GM21576 (cell line): Measurements from ENCODE around the gene MALT1.
A peak's percentile ranks its signal among the peaks of the same experiment; 100 is the strongest.
"Not testable (repeated sequence)": the region's sequence is repeated elsewhere in the genome, so short reads cannot be mapped to it uniquely, and the experiment has no call there.

Experiments used
- ATAC-seq: cut with Tn5 transposase; IDR thresholded peaks from one replicate; pipeline ENCODE4 v1.9.1; 2021; ENCODE audit warnings: mild to moderate bottlenecking, moderate library complexity; ENCODE audit not compliant: unreplicated experiment

Gene MALT1

DNA sequence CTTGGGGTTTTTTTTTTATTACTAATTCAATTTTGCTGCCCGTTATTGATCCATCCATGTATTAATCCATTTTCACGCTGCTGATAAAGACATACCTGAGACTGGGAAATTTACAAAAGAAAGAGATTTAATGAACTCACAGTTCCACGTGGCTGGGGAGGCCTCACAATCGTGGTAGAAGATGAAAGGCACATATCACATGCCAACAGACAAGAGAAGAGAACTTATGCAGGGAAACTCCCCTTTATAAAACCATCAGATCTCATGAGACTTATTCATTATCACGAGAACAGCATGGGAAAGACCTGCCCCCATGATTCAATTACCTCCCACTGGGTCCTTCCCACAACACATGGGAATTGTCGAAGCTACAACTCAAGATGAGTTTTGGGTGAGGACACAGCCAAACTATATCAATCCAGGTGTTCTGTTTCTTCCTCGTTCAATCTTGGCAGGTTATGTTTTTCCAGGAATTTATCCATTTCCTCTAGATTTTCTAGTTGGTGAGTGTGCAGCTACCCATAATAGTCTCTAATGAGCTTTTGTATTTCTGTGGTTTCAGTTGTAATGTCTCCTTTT lies 18.0 kb upstream of the MALT1 start:
- ATAC-seq = not testable (repeated sequence)

DNA sequence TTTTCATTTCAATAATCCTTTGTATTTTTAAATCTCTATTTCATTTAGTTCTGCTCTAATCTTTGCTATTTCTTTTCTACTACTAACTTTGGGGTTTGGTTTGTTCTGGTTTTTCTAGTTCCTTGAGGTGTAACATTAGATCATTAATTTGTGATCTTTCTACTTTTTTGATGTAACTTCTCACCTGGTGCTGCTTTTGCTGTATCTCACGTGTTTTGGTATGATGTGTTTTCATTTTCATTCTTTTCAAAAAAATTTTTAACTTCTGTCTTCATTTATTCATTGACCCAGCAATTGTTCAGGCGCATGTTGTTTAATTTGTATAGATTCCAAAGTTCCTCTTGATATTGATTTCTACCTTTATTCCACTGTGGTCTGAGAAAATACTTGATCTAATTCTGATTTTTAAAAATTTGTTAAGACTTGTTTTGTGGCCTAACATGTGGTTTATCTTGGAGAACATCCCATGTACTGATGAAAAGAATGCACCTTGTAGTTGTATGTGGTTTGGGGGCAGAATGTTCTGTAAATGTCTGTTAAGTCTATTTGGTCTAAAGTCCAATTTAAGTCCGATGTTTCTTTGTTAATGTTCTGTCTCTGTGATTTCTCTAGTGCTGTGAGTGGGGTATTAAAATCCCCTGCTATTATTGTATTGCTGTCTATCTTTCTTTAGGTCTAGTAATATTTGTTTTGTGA lies 17.3 kb upstream of the MALT1 start:
- ATAC-seq = no peak

DNA sequence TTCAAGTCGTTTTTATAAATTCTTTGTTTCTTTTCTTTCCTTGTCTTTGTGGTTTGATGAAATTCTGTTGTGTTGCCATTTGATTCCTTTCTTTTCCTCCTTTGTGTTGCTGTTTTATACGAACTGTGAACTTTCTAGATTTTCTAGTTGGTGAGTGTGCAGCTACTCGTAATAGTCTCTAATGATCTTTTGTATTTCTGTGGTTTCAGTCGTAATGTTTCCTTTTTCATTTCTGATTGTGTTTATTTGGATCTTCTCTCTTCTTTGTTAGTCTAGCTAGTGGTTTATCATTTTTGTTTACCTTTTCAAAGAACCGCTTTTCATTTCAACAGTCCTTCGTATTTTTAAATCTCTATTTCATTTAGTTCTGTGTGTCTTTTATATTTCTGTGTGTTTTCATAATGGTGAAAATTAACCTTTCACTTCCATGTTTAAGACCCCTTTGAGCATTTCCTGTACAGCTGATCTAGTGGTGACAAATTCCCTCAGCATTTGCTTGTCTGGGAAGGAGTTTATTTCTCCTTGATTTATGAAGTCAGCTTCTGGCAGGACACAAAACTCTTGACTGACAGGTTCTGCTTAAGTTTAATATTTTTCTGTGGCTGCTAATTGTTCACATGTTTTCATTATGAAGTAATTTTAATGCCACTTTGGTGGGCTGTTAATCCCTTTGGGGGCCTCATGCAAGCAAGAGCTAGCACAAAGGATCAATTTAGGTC lies 16.2 kb upstream of the MALT1 start:
- no peak for ATAC-seq

DNA sequence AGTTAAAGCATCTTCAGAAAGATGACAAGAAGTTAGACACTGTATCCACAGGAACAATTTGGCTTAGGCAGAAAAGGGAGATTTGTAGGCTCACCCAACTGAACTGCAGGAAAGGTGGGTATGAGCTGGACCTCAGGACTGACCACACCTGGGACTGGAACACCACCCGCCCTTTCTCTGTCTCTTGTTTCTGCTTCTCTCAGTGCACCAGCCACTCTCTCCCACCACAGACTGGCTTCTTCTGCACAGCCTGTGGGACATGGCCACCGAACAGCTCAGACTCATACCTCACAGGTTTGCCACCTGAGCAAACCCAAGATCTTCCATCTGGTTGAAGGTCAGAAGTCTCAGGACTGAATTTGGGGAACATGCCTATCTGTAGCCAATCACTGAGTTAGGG lies 14.2 kb upstream of the MALT1 start:
- no peak for ATAC-seq

DNA sequence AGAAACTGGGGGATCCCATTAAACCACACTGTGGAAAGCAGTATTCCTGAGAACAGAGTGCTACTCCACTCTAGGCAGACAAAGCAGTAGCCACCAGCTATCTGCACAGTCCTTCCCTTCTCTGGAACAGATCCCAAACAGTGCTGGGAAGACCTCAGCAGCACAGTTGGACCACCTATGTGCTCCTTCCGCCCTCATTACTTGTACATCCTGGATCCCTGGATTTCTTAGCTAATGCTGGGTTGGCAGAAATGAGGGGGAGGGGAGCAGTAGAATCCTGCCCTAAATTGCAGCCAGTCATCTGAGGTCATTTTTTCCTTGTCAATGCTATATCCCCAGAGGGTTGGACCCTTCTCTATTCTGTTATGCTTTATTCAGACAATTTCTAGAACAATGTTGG lies 13.8 kb upstream of the MALT1 start:
- no peak for ATAC-seq

DNA sequence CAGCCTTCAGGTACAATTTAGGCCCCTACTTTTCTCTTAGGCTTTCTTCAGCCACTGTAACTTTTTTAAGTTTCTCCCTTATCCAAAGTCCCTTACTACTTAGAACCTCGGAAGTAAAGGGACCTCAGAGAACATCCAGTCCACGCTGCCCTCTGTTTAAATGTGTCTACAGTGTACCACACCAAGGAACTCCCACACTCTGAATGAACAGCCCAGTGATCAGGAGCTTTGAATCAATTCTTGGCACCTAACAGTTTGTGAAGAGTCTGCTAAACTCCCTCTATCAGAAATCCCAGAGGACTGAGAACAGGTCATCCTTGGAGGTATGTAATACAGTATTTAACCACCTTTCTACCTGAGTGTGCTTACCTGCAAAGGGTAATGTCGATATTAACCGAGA lies 11.6 kb upstream of the MALT1 start:
- no peak for ATAC-seq

DNA sequence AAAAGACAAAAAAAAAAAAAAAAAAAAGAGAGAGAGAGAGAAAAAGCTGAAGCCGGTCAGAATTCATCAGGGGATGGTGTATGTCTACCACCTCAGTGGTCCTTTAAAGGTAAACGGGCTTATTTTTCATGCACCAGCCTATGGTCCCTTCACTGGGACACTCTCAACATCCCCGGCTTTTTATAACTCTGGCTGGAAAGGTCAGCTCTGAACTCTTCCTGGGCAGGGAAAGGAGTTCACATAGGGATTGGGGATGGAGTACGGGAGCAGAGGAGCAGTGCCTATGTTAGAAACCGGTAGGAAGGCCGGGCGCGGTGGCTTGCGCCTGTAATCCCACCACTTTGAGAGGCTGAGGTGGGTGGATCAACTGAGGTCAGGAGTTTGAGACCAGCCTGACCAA lies 10.3 kb upstream of the MALT1 start:
- ATAC-seq = no peak

DNA sequence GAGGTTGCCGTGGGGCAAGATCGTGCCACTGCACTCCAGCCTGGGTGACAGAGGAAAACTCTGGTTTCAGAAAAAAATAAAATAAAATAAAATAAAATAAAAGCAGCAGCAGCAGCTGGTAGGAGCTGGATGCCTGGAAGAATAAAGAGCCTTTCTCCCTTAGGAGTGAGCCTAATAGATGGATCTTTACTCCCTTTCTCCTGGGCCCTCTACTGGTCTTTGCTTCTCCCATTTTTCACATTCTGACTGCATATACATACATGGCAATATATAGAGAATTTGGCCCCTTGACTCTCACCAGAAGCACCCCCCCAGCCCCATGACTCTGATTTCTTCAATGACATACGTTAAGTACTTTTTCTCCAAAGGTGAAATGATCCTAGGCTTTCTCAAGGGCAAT lies 9.8 kb upstream of the MALT1 start:
- no peak for ATAC-seq

DNA sequence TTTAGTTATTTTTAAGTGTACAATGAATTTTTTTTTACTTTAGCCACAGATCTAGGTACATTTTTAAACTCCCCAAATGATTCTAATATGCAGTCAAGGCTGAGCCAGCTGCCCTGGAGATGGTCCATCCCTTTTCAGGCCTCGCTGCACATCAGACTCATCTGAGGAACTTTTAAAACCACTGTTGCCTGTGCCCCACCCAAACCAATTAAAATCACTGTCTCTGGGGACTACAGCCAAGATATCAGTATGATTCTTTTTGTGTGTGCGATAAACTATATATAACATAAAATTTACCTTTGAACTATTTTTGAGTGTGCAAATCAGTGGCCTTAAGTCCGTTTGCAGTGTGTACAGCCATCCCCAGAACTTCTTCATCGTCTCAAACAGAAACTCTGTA lies 9.1 kb upstream of the MALT1 start:
- no peak for ATAC-seq

DNA sequence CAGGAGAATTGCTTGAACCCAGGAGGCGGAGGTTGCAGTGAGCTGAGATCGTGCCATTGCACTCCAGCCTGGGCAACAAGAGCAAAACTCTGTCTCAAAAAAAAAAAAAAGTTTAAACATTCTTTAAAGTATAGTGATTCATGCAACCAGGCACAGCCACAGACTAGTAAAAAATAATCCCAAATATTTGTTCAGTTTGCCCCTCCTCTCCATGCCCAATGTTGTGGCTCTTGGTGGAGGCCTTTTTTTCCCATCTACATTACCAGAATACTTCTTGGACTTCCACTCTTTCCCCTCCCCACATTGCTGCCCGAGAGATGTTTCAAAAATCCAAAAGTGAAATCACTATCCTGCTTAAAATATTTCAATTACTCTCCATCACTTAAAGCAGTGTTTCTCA lies 5.1 kb upstream of the MALT1 start:
- no peak for ATAC-seq

DNA sequence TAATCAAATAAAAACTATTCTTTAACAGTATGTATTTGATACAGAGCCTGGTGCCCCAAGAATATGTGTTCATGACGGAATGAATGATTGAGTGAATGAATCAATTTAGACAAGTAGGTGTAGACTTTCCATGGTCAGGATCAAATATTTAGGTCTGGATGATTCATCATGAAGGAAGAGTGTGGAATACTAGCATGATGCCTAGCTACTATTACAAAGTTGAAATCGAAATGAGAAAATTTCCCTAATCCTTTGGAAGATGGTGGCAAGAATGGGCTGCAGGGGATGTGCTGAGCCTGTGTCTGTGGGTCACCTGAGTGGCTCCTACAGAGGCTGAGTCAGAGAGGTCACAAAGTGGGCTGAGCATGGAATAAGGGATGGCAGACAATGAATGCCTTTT lies 3.1 kb upstream of the MALT1 start:
- no peak for ATAC-seq

DNA sequence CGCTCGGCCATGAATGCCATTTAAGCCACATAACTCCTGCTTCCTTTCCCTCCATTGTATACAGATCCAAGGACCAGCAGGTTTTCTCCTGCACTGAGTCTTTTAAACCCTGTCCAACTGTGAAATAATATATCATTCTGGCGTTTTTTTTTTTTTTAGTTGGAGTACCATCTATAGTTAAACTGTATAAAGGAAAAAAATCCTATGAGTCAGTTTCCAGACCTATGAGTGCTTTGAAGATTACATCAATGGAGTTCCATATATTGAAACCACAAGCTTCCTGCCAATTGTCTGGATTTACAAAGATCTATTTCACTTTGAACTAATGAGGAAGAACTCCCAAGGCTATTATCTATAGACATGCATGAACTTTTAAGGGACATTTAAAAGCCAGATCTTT lies 2.4 kb upstream of the MALT1 start:
- no peak for ATAC-seq

DNA sequence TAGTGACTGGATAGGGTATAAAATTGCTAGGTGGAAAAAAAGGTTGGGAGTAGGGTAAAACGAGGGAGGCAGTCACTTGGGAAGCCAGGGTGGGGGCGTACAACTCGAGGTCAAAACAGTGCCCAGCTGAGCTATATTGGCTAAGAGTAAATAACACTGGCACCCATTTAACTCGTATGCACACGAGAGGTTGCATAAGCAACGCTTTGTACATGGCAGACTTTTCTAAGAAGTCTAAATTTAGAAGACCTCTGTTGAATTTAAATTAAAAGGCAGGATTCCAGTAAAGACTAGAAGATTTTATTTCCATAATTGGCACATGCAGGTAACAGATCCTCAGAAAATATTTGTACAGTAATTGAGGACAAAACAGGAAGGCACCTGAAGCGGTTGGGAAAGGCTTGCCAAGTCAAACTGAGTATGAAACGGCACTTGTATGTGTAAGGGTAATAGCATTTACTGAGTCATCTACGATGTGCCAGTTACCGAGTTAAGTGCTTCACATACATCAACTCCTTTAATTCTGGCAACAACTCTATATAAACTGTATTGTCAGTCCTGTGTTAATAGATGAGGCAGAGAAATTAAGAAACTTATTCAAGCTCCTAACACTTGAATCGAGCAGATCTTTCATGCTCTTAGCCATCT lies 1.4 kb upstream of the MALT1 start:
- no peak for ATAC-seq

DNA sequence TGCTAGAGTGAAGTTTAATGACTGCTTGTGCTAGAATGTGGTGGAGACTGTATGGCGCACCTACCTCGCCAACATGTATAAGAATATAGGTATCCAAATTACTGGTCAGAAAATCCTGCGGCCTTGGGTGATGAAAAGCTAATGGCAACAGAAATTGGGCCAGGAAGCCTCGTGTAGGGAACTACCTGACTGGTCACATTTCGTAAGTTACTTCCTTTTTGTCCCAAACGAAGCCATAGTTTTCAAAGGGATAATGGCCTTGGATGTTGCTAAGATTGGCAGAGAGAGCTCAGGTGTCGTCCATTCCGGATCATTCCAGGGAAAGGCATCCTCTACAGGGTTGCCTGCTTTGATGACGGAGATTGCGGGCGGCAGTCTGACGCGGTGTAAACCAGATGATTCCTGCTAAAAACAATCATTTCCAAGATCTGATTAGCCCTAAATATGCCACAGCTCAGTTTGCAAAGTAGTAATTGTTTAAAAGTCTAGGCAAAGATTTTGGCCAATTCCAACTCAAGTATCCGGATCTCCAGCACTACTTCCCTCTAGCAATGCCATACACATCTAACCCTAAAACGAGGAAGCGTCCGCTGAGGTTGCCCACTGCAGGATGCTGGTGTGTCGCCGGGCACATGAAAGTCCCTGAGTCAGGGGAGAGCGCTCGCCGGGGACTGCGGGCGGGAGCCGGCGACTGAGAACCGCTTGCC lies 708 bp upstream of the MALT1 start:
- no peak for ATAC-seq

DNA sequence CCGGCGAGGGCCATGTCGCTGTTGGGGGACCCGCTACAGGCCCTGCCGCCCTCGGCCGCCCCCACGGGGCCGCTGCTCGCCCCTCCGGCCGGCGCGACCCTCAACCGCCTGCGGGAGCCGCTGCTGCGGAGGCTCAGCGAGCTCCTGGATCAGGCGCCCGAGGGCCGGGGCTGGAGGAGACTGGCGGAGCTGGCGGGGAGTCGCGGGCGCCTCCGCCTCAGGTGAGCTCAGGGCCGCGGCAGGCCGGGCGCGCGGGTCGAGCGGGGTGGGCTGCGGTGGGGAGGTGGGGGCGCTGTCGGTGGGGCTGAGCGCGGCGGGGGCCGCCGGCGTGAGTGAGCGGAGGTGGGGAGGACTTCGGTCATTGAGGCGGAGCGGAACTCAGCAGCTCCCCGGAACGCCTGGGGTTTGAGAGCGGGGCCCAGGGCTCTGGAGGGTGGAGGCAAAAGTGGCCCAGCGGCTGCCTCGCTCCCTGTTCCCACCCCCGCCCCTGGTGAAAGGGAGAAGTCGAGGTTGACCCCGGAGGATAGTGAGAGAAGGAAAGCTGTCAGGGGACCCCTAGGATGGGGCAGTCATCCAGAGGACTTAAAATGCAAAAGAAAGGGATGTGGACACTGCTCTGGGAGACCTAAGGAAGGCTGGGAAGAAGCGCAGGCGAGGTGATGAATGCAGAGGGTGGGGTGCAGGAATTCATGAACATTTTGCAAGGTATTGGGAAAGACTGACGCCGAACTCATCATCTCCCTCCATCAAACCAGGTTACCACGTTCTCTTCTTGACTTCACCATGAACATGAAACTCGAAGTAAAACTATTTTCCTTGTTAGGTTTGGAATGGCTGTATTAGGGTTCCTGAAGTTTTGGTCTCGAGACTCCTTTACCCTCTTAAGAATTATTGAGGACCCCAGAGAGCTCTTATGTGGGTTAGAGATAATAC lies 633 bp downstream of the MALT1 start:
- ATAC-seq = peak; percentile 19

DNA sequence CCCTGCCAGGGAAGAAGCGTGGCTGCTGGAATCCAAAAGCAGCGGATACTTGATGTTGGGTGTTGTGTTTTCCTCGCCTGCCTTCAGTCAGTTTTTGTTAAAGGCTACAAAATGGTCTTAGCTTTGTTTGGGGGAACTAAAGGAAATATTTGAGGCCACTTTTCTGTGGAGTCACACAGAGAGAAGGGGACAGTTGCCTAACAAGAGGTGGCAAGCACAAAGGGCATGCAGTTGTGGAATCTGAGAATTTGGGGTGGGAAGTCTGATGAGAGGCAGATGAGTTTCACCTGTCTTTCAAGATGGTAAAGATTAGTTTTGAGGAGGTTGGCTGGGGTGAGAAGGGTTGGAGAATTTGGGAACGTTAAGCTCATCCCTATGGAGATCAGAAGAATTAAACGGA lies 2.9 kb downstream of the MALT1 start:
- ATAC-seq = no peak

DNA sequence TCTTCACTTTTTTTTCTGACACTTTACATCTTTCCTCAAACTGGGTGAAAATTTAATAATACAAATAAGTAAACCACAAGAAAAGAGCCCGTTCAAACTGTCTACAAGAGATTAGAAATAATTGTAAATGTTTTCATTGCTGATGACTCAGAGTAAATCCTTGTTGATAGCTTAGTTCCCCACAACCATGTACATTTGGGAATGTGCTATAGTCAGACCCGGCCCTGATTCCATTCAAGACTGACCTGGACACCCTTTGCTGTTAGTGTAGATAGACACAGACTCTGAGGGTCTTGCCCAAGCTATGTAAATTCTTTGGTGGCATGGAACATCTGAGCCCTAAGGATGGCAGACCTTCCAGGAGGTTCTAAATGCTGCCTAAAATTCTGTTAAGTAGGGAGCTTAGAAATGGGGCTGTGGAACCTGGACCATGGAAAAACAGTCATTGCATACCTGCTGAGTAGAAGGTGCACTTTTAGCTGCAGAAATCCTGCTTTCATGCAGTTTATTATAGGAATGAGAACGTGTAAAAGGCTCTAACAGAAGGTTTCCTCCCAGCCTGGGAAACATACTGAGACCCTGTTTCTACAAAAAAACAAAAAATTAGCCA lies 3.7 kb downstream of the MALT1 start:
- no peak for ATAC-seq

DNA sequence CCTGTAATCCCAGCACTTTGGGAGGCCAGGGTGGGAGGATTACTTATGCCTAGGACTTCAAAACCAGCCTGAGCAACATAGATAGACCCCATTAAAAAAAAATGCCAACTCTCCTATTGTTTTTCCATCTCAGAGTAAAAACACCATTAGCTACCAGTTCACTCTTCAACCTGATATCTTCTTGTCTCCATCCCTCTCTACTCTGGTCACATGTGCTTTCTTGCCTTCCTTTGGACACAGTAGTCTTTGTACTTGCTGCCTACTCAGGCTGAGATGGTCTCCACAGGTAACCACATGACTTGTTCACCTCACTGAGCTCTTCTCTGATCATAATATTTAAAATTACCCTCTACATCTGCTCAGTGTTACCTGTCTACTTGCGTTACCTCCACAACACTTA lies 5.0 kb downstream of the MALT1 start:
- no peak for ATAC-seq

DNA sequence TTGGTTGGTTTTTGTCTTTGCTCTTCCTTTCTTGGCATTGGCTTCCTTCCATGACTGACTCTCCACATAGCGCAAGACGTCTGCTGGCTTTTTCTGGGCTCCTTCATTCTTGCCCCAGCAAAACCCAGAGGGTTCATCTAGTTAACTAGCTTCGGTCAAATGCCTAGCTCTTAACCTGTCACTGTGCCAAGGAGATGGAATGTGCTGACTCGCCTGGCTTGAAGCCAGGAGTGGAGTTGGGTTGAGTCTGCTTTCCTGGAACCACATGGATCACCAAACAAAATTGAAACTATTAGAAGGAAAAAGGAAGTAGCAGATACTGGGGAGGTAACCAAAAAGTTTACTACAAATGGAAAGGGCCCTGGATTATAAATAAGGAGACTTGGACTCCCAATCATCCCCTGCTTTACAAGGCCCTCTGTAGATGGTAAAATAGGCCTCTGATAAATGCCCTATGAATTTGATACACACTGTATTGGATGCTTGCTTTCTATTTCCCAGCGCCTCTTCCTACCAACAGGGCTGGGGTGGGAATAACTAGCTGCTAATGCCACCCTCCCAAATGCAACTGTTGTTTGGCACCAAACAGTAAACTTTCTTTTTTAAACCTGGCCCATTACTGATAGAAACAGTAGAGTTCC lies 11.3 kb downstream of the MALT1 start:
- no peak for ATAC-seq
